NT2/D1 (cell line): ENCODE data around the gene AOPEP.

Experiments
- YY1 ChIP-seq: IDR thresholded peaks from 2 replicates; pipeline ENCODE4 v1.6.1; 2011; ENCODE audit not compliant: insufficient read length, insufficient read depth
- ZNF274 ChIP-seq: IDR thresholded peaks from 2 replicates; pipeline ENCODE4 v1.6.1; 2011; ENCODE audit warnings: mild to moderate bottlenecking, low read depth, low read length

GRCh38 chr9:95036676-95037075 is 310.2 kb downstream of the AOPEP start:
- TF ChIP-seq YY1, result no peak
- no peak for TF ChIP-seq ZNF274
